IPS-20b (cell line): ENCODE measurements around the gene KDM4C.

Experiments
- H3K27ac ChIP-seq: one replicate; pipeline ENCODE4 v1.5.1; 2013; ENCODE audit warnings: low read length
- H3K27me3 ChIP-seq: 2 replicates; pipeline ENCODE4 v1.6.1; 2013; ENCODE audit warnings: mild to moderate bottlenecking, low read length, inconsistent platforms; ENCODE audit not compliant: insufficient read depth
- H3K36me3 ChIP-seq: 2 replicates; pipeline ENCODE4 v1.6.1; 2013; ENCODE audit warnings: low read depth, mild to moderate bottlenecking, inconsistent platforms, low read length, moderate library complexity; ENCODE audit not compliant: insufficient read depth
- H3K4me1 ChIP-seq: 2 replicates; pipeline ENCODE4 v1.6.1; 2013; ENCODE audit warnings: mild to moderate bottlenecking, control low read depth, inconsistent platforms, low read length, moderate library complexity; ENCODE audit not compliant: insufficient read depth
- H3K4me3 ChIP-seq: 2 replicates; pipeline ENCODE4 v1.5.1; 2013; ENCODE audit warnings: mild to moderate bottlenecking, low read length, inconsistent platforms
- H3K9ac ChIP-seq: 2 replicates; pipeline ENCODE4 v1.6.1; 2013; ENCODE audit warnings: low read depth, mild to moderate bottlenecking, inconsistent platforms, low read length, moderate library complexity
- H3K9me3 ChIP-seq: 2 replicates; pipeline ENCODE4 v1.6.1; 2013; ENCODE audit warnings: mild to moderate bottlenecking, low read depth, low read length, inconsistent platforms; ENCODE audit not compliant: insufficient read depth

KDM4C gene

GRCh38 chr9:7223981-7224380 lies 466.2 kb downstream of the KDM4C start:
- no peak overlapping the region for H3K27ac ChIP-seq
- H3K4me1 ChIP-seq: no peaks in the 10 kb centered on the region; the same call in 1 of the 2 replicates

More at GRCh38 chr9:7223981-7224380, 466.2 kb downstream of the KDM4C start:
- H3K36me3 ChIP-seq: no peaks in the 10 kb centered on the region
- H3K4me3 ChIP-seq: no peak overlapping the region
- H3K9me3 ChIP-seq: no peaks in the 10 kb centered on the region
- no peak overlapping the region for H3K9ac ChIP-seq
- H3K27me3 ChIP-seq: no peaks in the 10 kb centered on the region; the same call in 1 of the 2 replicates
